ENCODE measurements around the gene PLSCR3.

PLSCR3 gene

DNA sequence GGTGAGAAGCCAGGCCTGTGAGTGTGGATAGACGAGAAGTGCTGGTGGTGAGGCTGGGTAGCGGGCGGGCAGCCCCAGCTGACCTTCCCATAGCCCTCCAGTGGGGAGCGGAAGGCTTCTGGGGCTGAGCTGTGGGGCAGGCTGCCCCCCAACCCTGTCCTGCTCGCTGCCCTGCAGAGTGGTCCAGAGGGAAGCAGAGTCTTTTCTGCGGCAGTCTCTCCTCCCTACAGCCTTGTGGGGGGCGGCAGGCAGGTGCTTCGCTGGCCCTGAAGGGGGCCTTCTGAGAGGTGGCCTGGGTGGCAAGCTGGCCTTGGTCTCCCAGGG lies 17.1 kb upstream of the PLSCR3 start:
- no peak for DNase-seq (ENCODE audit: low read depth)
- peaks cover 20% of the 10 kb centered on the region for H3K4me1 ChIP-seq (ENCODE audit: control insufficient read depth, insufficient read depth, low read length)
- no peaks in the 10 kb centered on the region for H3K27me3 ChIP-seq (replicated peaks; ENCODE audit: control insufficient read depth, insufficient read depth, low read length)
- H3K9me3 ChIP-seq (ENCODE audit: control insufficient read depth, low read length), result no peaks in the 10 kb centered on the region
- H3K36me3 ChIP-seq (ENCODE audit: control insufficient read depth, insufficient read depth, low read length, severe bottlenecking), result peaks cover 21% of the 10 kb centered on the region
- H3K9ac ChIP-seq (ENCODE audit: low read length), result no peak overlapping the region
- no peak overlapping the region for H3K4me3 ChIP-seq (ENCODE audit: low read length)

DNA sequence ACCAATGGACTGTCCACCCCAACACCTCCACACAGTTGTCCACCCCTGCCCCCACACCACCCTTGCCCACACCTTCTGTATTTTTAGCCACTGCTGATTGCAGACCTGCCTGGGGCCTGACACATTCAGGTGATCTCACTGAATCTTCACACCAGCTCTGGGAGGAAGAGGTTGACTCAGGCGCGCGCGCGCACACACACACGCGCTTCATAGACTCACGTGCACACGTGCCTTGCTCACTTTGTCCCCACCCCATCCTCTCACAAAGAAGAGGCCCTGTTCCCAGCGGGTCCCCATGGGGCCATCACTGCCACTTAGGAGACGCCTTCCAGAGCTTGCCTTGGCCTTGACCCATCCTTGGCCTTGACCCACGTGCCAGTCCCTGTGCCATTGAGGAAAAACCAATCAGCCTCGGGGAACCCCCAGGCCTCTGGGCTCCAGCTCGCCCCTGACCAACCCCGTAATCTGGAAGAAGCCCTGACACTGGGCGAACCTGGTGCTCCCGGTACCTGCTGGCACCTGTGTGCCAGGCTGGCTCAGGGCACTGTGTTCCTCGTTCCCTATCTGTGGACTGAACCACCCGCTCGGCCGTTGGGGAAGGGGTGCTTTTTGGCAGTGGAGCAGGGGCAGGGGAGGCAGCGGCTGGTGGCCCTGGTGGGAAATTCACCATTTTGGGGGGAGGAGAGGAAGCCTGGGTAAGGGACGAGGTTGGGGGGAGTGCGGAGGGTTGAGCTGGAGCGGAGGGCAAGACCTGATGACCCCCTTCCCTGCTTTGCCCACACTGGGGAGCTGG lies 16.5 kb upstream of the PLSCR3 start:
- DNase-seq (ENCODE audit: low read depth), result no peak
- H3K9ac ChIP-seq (ENCODE audit: low read length), result no peak overlapping the region
- H3K4me1 ChIP-seq (ENCODE audit: control insufficient read depth, insufficient read depth, low read length), result peaks cover 21% of the 10 kb centered on the region
- H3K36me3 ChIP-seq (ENCODE audit: control insufficient read depth, insufficient read depth, low read length, severe bottlenecking), result peaks cover 21% of the 10 kb centered on the region
- H3K4me3 ChIP-seq (ENCODE audit: low read length), result no peak overlapping the region
- H3K27me3 ChIP-seq (replicated peaks; ENCODE audit: control insufficient read depth, insufficient read depth, low read length), result no peaks in the 10 kb centered on the region
- H3K9me3 ChIP-seq (ENCODE audit: control insufficient read depth, low read length), result no peaks in the 10 kb centered on the region

GRCh38 chr17:7409716-7410115 lies 15.4 kb upstream of the PLSCR3 start:
- no peaks in the 10 kb centered on the region for H3K9me3 ChIP-seq (ENCODE audit: control insufficient read depth, low read length)
- no peak overlapping the region for H3K4me3 ChIP-seq (ENCODE audit: low read length)
- H3K36me3 ChIP-seq (ENCODE audit: control insufficient read depth, insufficient read depth, low read length, severe bottlenecking), result peaks cover 21% of the 10 kb centered on the region
- H3K9ac ChIP-seq (ENCODE audit: low read length), result no peak overlapping the region
- no peak for DNase-seq (ENCODE audit: low read depth)
- no peaks in the 10 kb centered on the region for H3K27me3 ChIP-seq (replicated peaks; ENCODE audit: control insufficient read depth, insufficient read depth, low read length)
- H3K4me1 ChIP-seq (ENCODE audit: control insufficient read depth, insufficient read depth, low read length), result peaks cover 26% of the 10 kb centered on the region

DNA sequence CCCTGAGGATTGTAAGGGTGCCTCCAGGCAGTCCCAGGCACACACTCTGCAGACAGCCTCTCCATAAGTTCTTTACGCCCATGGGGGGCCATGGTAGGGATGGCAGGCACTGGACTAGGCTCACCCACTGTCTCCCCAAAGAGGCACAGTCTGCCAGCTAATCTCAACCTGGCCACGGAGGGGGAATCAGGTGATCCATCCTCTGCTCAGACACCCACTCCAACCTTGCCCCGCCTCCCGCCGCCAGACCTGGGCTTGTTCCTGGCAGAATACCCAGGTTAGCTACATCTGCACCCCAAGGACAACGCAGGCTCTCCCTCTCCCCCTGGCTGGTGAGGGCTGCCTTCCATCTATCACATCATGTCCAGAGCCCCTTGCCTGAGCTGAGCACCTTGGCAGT lies 14.5 kb upstream of the PLSCR3 start:
- Histone ChIP-seq H3K4me1 (ENCODE audit: control insufficient read depth, insufficient read depth, low read length) (peaks cover 25% of the 10 kb centered on the region), H3K36me3 (ENCODE audit: control insufficient read depth, insufficient read depth, low read length, severe bottlenecking) (peaks cover 21% of the 10 kb centered on the region), H3K9me3 (ENCODE audit: control insufficient read depth, low read length) (no peaks in the 10 kb centered on the region), H3K4me3 (ENCODE audit: low read length) (no peak overlapping the region), H3K9ac (ENCODE audit: low read length) (no peak overlapping the region), H3K27me3 (replicated peaks; ENCODE audit: control insufficient read depth, insufficient read depth, low read length) (no peaks in the 10 kb centered on the region)
- DNase-seq (ENCODE audit: low read depth), result no peak

GRCh38 chr17:7408252-7408727 lies 14.0 kb upstream of the PLSCR3 start:
- no peak for DNase-seq (ENCODE audit: low read depth)
- H3K27me3 ChIP-seq (replicated peaks; ENCODE audit: control insufficient read depth, insufficient read depth, low read length), result no peaks in the 10 kb centered on the region
- H3K4me1 ChIP-seq (ENCODE audit: control insufficient read depth, insufficient read depth, low read length), result peaks cover 20% of the 10 kb centered on the region
- H3K36me3 ChIP-seq (ENCODE audit: control insufficient read depth, insufficient read depth, low read length, severe bottlenecking), result peaks cover 21% of the 10 kb centered on the region
- no peak overlapping the region for H3K4me3 ChIP-seq (ENCODE audit: low read length)
- H3K9me3 ChIP-seq (ENCODE audit: control insufficient read depth, low read length), result no peaks in the 10 kb centered on the region
- no peak overlapping the region for H3K9ac ChIP-seq (ENCODE audit: low read length)

DNA sequence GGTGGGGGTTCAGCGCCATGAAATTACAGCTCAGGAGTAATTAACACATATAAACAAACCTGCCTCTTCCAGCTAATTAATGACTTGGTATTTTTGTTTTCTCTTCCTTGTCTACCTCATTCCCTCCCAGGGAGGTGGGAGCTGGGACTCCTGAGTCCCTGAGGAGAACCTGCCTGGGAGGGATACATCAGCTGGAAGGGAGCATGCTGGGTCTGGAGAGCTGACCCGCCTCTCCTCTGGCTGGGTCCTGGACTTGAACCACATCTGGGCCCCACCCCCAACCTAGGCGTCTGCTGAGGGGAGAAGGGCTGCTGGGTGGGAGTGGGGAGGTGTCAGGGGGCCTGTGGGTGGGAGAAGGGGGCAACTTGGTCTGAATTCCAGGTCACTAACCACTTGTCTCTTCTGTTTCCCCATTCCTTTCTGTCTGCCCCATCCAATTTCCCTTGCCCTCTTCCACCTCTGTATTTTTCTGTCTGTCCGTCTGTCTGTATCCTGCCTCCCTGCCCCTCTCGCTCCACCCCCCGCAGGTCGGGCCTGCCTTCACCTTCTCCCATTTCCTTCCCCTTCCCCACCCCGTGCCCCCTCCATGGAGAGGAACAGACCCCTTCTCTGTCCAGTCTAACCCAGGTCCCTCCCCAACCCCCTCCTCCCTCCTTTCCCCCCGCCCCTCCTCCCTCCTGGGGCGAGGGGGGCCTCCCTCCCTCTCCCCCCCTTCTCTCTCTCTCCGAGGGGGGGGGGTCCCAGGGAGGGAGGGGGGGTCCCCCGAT lies 13.3 kb upstream of the PLSCR3 start, which contains the start of gene NLGN2:
NLGN2 (plus strand) TSS at position 361 of the 767 bp plus-strand sequence. CDS start 411 bp downstream, outside the sequence.
- Histone ChIP-seq H3K27me3 (replicated peaks; ENCODE audit: control insufficient read depth, insufficient read depth, low read length) (no peaks in the 10 kb centered on the region), H3K4me1 (ENCODE audit: control insufficient read depth, insufficient read depth, low read length) (peaks cover 20% of the 10 kb centered on the region), H3K9ac (ENCODE audit: low read length) (no peak within 1 kb of the TSS), H3K36me3 (ENCODE audit: control insufficient read depth, insufficient read depth, low read length, severe bottlenecking) (peaks cover 21% of the 10 kb centered on the region), H3K9me3 (ENCODE audit: control insufficient read depth, low read length) (no peaks in the 10 kb centered on the region), H3K4me3 (ENCODE audit: low read length) (no peak within 1 kb of the TSS)
- DNase-seq (ENCODE audit: low read depth), result no peak

- peaks cover 21% of the 10 kb centered on the region for H3K36me3 ChIP-seq (ENCODE audit: control insufficient read depth, insufficient read depth, low read length, severe bottlenecking)
- H3K27me3 ChIP-seq (replicated peaks; ENCODE audit: control insufficient read depth, insufficient read depth, low read length), result no peaks in the 10 kb centered on the region
- no peak overlapping the region for H3K9ac ChIP-seq (ENCODE audit: low read length)
- no peak for DNase-seq (ENCODE audit: low read depth)
- no peaks in the 10 kb centered on the region for H3K9me3 ChIP-seq (ENCODE audit: control insufficient read depth, low read length)
- no peak overlapping the region for H3K4me3 ChIP-seq (ENCODE audit: low read length)
- H3K4me1 ChIP-seq (ENCODE audit: control insufficient read depth, insufficient read depth, low read length), result peaks cover 15% of the 10 kb centered on the region
Measured at GRCh38 chr17:7407082-7407481, 12.8 kb upstream of the PLSCR3 start.

DNA sequence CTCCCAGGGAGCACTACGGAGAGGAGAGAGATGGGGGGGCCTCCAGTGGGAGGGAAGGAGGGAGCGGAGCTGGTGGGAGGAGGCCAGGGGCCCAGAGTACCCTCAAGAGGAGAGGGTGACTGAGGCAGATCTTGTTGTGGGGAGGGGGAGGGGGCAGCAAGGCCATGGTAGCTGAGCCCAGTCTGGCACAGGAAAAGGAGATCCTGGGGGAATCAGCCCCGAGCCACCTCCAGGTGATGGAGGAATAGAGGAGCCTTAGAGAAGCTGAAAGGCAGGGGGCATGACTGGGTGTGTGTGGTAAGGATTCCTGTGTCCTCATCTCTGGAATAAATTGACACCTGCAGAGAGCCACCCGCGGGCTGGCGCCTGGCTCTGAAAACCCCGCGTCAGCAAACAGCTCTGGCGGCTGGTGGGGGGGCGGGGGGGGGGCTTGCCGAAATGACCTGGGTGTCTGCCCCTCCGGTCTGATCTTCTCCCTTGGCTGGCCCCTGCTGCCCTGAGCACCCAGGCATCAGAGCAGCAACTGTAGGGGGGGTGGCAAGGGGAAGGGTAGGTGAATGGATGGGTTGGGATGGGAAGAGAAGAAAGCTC lies 12.0 kb upstream of the PLSCR3 start:
- H3K9ac ChIP-seq (ENCODE audit: low read length), result peak overlapping the region; percentile 82
- peaks cover 13% of the 10 kb centered on the region for H3K4me1 ChIP-seq (ENCODE audit: control insufficient read depth, insufficient read depth, low read length)
- H3K27me3 ChIP-seq (replicated peaks; ENCODE audit: control insufficient read depth, insufficient read depth, low read length), result no peaks in the 10 kb centered on the region
- H3K9me3 ChIP-seq (ENCODE audit: control insufficient read depth, low read length), result no peaks in the 10 kb centered on the region
- H3K4me3 ChIP-seq (ENCODE audit: low read length), result peak overlapping the region; percentile 84
- no peak for DNase-seq (ENCODE audit: low read depth)
- peaks cover 21% of the 10 kb centered on the region for H3K36me3 ChIP-seq (ENCODE audit: control insufficient read depth, insufficient read depth, low read length, severe bottlenecking)

- Histone ChIP-seq H3K4me3 (ENCODE audit: low read length) (peak overlapping the region; percentile 84), H3K9me3 (ENCODE audit: control insufficient read depth, low read length) (no peaks in the 10 kb centered on the region), H3K9ac (ENCODE audit: low read length) (peak overlapping the region; percentile 82), H3K27me3 (replicated peaks; ENCODE audit: control insufficient read depth, insufficient read depth, low read length) (no peaks in the 10 kb centered on the region), H3K36me3 (ENCODE audit: control insufficient read depth, insufficient read depth, low read length, severe bottlenecking) (peaks cover 21% of the 10 kb centered on the region), H3K4me1 (ENCODE audit: control insufficient read depth, insufficient read depth, low read length) (peaks cover 13% of the 10 kb centered on the region)
- DNase-seq (ENCODE audit: low read depth), result peak; percentile 49
Measured at GRCh38 chr17:7405350-7406234, 11.3 kb upstream of the PLSCR3 start.

GRCh38 chr17:7404737-7405349 lies 10.5 kb upstream of the PLSCR3 start:
- peaks cover 13% of the 10 kb centered on the region for H3K4me1 ChIP-seq (ENCODE audit: control insufficient read depth, insufficient read depth, low read length)
- no peaks in the 10 kb centered on the region for H3K27me3 ChIP-seq (replicated peaks; ENCODE audit: control insufficient read depth, insufficient read depth, low read length)
- H3K9ac ChIP-seq (ENCODE audit: low read length), result peak overlapping the region; percentile 82
- DNase-seq (ENCODE audit: low read depth), result no peak
- H3K4me3 ChIP-seq (ENCODE audit: low read length), result peak overlapping the region; percentile 84
- no peaks in the 10 kb centered on the region for H3K9me3 ChIP-seq (ENCODE audit: control insufficient read depth, low read length)
- H3K36me3 ChIP-seq (ENCODE audit: control insufficient read depth, insufficient read depth, low read length, severe bottlenecking), result peaks cover 14% of the 10 kb centered on the region

Data from adipocyte (in vitro differentiated cells).